IPS-NIHi11 (cell line): Measurements from ENCODE around the gene PCSK7.

Experiments
- DNase-seq: peaks from one replicate; pipeline ENCODE4 v3.0.0; 2012; ENCODE audit warnings: mixed read lengths, low spot score

PCSK7 gene

DNA sequence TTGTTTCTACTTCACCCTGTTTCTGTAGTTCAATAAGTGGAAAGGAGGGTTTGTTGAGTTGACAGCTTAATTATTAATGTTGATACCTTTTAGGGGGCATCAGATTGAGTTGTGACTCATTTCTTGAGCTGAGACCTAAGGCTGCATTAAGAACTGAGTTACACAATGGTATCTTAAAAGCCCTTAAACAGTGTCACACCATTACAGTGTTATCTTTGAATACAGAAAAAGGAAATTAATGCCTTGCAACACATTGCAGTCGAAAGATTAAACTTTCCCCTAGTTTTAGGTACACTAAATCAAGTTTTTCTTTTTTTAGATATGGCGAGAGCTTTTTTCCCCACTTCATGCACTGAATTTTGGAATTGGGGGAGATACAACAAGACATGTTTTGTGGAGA, 71.0 kb downstream of the PCSK7 start:
- DNase-seq, result no peak

DNA sequence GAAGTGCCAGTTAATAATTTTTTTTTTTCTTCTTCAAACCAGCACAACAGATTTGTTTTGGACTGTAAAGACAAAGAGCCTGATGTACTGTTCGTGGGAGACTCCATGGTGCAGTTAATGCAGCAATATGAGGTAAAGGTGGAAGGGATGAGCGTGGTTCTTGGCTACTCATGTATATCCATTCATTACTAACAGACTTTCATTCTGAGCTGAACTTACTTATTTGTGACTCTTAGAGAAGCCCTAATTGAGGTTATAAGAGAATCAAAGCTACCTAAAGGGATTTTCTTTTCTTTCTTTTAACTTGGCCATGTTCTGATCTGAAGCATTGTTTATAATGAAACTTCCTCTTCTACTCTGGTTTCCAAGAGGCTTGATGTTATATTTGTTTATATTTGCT, 72.0 kb downstream of the PCSK7 start:
- DNase-seq, result no peak

GRCh38 chr11:117157507-117157906, 74.4 kb downstream of the PCSK7 start:
- no peak for DNase-seq

DNA sequence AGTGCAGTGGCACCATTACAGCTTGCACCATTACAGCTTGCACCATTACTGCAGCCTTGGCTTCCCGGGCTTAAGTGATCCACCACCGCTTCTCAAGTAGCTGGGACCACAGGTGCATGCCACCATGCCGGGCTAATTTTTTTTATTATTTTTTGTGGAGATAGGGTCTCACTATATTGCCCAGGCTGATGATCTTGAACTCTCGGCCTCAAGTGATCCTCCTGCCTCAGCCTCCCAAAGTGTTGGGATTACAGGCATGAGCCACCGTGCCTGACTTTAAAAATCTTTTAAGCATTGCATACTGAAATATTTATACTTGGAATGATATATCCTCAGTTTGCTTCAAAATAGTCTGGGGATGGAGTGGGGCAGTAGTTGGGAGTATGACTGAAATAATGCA, 77.4 kb downstream of the PCSK7 start:
- DNase-seq, result no peak
